WTC11 (cell line): Measurements from ENCODE around the gene LRRC14B. TPM values are rescaled to one million over a fixed set of nuclear protein-coding genes. Genes with fewer than 3 reads are reported as not detected.

Experiments used
- ATAC-seq: fragments of 200-7000 bp; cut with Tn5 transposase; 2 replicates; pipeline ENCODE4 v1.10.0; 2021; ENCODE audit warnings: mild to moderate bottlenecking, moderate library complexity
- CTCF ChIA-PET: fragments of 300-600 bp; sonication (Branson Sonifier 250); formaldehyde crosslinking; loops from one replicate; lab custom pipeline; 2021; ENCODE audit warnings: antibody characterized with exemption; lab: Charles Lee
- POLR2A ChIA-PET: fragments of 350-600 bp; sonication (Branson Sonifier 250); formaldehyde crosslinking; loops from one replicate; lab custom pipeline; 2021; ENCODE audit warnings: antibody characterized with exemption; lab: Charles Lee
- DNase-seq: peaks from one replicate; pipeline ENCODE4 v3.0.0; 2021; ENCODE audit warnings: low spot score
- H3K27ac Mint-ChIP-seq: 2 replicates; pipeline ENCODE4 v1.8.0; 2021; ENCODE audit warnings: mixed read lengths
- H3K27me3 Mint-ChIP-seq: 2 replicates; pipeline ENCODE4 v1.8.0; 2021; ENCODE audit warnings: low read depth, mild to moderate bottlenecking, moderate library complexity, mixed read lengths
- H3K36me3 Mint-ChIP-seq: 2 replicates; pipeline ENCODE4 v1.8.0; 2021; ENCODE audit warnings: mixed read lengths
- H3K4me1 Mint-ChIP-seq: 2 replicates; pipeline ENCODE4 v1.8.0; 2022; ENCODE audit warnings: mixed read lengths
- H3K4me3 Mint-ChIP-seq: 2 replicates; pipeline ENCODE4 v1.8.0; 2021; ENCODE audit warnings: mild to moderate bottlenecking, moderate library complexity, mixed read lengths
- H3K9me3 Mint-ChIP-seq: 2 replicates; pipeline ENCODE4 v1.8.0; 2021; ENCODE audit warnings: mixed read lengths
- NFYB ChIP-seq: sonication (generic); formaldehyde crosslinking; conservative IDR thresholded peaks from 2 replicates; pipeline ENCODE4 v1.8.0; 2022; ENCODE audit warnings: low read depth, missing genetic modification reagents
- NR2C2 ChIP-seq: sonication (generic); formaldehyde crosslinking; IDR thresholded peaks from 2 replicates; pipeline ENCODE4 v1.8.0; 2022; ENCODE audit warnings: mild to moderate bottlenecking, missing genetic modification reagents
- SMAD4 ChIP-seq: sonication (generic); formaldehyde crosslinking; IDR thresholded peaks from 2 replicates; pipeline ENCODE4 v1.8.0; 2022; ENCODE audit warnings: mild to moderate bottlenecking, missing genetic modification reagents
- ZNF219 ChIP-seq: sonication (generic); formaldehyde crosslinking; IDR thresholded peaks from 2 replicates; pipeline ENCODE4 v1.8.0; 2023; ENCODE audit warnings: missing genetic modification reagents, mild to moderate bottlenecking, borderline replicate concordance
- ZNF232 ChIP-seq: sonication (generic); formaldehyde crosslinking; IDR thresholded peaks from 2 replicates; pipeline ENCODE4 v1.8.0; 2022; ENCODE audit warnings: mild to moderate bottlenecking, missing genetic modification reagents
- ZNF263 ChIP-seq: sonication (generic); formaldehyde crosslinking; IDR thresholded peaks from 2 replicates; pipeline ENCODE4 v1.8.1; 2022; ENCODE audit warnings: low read depth, mild to moderate bottlenecking, moderate library complexity, missing genetic modification reagents
- ZNF671 ChIP-seq: fragments of 250-450 bp; sonication (Bioruptor Pico); IDR thresholded peaks from 2 replicates; pipeline ENCODE4 v1.8.0; 2021; ENCODE audit warnings: mild to moderate bottlenecking
- total RNA-seq: library from RNA; stranded (reverse); gene quantifications from 3 replicates; pipeline ENCODE4 v1.2.3, GENCODE V29; 2021
- TF ChIP-seq, protein P1 (sequence below): sonication (generic); formaldehyde crosslinking; IDR thresholded peaks from 2 replicates; pipeline ENCODE4 v1.8.0; 2022; ENCODE audit warnings: mild to moderate bottlenecking, missing genetic modification reagents
- TF ChIP-seq, protein P2 (sequence below): sonication (generic); formaldehyde crosslinking; IDR thresholded peaks from 2 replicates; pipeline ENCODE4 v1.8.0; 2022; ENCODE audit warnings: missing genetic modification reagents
- TF ChIP-seq, protein P3 (sequence below): sonication (generic); formaldehyde crosslinking; conservative IDR thresholded peaks from 2 replicates; pipeline ENCODE4 v1.8.1; 2023; ENCODE audit warnings: mild to moderate bottlenecking, low read depth, missing genetic modification reagents, moderate library complexity
- TF ChIP-seq, protein P4 (sequence below): sonication (generic); formaldehyde crosslinking; IDR thresholded peaks from 2 replicates; pipeline ENCODE4 v1.8.1; 2023; ENCODE audit warnings: mild to moderate bottlenecking, missing genetic modification reagents, moderate library complexity
- TF ChIP-seq, protein P5 (sequence below): sonication (generic); formaldehyde crosslinking; IDR thresholded peaks from 2 replicates; pipeline ENCODE4 v1.8.0; 2022; ENCODE audit warnings: mild to moderate bottlenecking, missing genetic modification reagents
- TF ChIP-seq, protein P6 (sequence below): fragments of 250-450 bp; sonication (Bioruptor Pico); IDR thresholded peaks from 2 replicates; pipeline ENCODE4 v2.1.2; 2022; ENCODE audit warnings: mild to moderate bottlenecking, moderate library complexity

LRRC14B gene
- total RNA-seq, 1 experiment from 2014 or later: not detected

DNA sequence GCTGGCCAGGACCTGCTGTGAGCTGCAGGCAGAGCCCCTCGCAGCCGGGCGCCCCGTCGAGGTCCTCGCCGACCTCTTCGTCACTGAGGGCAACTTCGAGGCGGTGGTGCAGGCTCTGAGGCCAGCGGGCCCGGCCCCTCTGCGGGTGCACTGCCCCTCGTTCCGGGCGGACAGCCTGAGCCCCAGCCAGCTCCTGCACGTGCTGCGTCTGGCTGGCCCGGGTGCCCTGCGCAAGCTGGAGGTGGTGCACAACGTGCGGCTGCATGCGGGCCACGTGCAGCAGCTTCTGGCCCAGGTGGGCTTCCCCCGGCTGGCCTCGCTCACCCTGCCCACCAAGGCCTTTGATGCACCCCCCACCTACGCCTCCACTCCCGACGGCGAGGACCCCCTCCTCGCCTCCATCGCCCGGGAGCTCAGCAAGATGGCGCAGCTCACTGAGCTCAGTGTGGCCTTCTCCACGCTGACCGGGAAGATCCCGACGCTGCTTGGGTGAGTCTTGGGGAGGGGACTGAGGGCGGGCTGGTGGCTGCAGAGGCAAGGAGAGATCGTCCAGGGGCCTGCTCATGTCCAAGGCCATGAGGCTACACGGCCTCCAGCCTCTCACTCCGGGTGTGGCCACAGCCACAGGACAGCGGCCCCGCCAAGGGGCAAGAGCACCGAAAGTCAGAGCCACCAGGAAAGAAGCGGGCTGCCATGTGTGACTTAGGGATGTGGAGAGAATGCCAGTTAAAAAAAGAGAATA, 825 bp downstream of the LRRC14B start:
- H3K4me1 Mint-ChIP-seq: peaks cover 8% of the 10 kb centered on the region
- TF ChIP-seq NFYB (CRISPR knock-in tag): no peak
- TF ChIP-seq SMAD4 (CRISPR knock-in tag): no peak
- TF ChIP-seq, protein P1, sequence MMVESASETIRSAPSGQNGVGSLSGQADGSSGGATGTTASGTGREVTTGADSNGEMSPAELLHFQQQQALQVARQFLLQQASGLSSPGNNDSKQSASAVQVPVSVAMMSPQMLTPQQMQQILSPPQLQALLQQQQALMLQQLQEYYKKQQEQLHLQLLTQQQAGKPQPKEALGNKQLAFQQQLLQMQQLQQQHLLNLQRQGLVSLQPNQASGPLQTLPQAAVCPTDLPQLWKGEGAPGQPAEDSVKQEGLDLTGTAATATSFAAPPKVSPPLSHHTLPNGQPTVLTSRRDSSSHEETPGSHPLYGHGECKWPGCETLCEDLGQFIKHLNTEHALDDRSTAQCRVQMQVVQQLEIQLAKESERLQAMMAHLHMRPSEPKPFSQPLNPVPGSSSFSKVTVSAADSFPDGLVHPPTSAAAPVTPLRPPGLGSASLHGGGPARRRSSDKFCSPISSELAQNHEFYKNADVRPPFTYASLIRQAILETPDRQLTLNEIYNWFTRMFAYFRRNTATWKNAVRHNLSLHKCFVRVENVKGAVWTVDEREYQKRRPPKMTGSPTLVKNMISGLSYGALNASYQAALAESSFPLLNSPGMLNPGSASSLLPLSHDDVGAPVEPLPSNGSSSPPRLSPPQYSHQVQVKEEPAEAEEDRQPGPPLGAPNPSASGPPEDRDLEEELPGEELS (CRISPR knock-in tag): no peak
- TF ChIP-seq, protein P2, sequence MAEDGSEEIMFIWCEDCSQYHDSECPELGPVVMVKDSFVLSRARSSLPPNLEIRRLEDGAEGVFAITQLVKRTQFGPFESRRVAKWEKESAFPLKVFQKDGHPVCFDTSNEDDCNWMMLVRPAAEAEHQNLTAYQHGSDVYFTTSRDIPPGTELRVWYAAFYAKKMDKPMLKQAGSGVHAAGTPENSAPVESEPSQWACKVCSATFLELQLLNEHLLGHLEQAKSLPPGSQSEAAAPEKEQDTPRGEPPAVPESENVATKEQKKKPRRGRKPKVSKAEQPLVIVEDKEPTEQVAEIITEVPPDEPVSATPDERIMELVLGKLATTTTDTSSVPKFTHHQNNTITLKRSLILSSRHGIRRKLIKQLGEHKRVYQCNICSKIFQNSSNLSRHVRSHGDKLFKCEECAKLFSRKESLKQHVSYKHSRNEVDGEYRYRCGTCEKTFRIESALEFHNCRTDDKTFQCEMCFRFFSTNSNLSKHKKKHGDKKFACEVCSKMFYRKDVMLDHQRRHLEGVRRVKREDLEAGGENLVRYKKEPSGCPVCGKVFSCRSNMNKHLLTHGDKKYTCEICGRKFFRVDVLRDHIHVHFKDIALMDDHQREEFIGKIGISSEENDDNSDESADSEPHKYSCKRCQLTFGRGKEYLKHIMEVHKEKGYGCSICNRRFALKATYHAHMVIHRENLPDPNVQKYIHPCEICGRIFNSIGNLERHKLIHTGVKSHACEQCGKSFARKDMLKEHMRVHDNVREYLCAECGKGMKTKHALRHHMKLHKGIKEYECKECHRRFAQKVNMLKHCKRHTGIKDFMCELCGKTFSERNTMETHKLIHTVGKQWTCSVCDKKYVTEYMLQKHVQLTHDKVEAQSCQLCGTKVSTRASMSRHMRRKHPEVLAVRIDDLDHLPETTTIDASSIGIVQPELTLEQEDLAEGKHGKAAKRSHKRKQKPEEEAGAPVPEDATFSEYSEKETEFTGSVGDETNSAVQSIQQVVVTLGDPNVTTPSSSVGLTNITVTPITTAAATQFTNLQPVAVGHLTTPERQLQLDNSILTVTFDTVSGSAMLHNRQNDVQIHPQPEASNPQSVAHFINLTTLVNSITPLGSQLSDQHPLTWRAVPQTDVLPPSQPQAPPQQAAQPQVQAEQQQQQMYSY (CRISPR knock-in tag): no peak
- no peak for TF ChIP-seq ZNF671 (CRISPR knock-in tag)
- TF ChIP-seq, protein P3, sequence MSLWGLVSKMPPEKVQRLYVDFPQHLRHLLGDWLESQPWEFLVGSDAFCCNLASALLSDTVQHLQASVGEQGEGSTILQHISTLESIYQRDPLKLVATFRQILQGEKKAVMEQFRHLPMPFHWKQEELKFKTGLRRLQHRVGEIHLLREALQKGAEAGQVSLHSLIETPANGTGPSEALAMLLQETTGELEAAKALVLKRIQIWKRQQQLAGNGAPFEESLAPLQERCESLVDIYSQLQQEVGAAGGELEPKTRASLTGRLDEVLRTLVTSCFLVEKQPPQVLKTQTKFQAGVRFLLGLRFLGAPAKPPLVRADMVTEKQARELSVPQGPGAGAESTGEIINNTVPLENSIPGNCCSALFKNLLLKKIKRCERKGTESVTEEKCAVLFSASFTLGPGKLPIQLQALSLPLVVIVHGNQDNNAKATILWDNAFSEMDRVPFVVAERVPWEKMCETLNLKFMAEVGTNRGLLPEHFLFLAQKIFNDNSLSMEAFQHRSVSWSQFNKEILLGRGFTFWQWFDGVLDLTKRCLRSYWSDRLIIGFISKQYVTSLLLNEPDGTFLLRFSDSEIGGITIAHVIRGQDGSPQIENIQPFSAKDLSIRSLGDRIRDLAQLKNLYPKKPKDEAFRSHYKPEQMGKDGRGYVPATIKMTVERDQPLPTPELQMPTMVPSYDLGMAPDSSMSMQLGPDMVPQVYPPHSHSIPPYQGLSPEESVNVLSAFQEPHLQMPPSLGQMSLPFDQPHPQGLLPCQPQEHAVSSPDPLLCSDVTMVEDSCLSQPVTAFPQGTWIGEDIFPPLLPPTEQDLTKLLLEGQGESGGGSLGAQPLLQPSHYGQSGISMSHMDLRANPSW (CRISPR knock-in tag): no peak
- TF ChIP-seq, all 79 proteins: peak for 0
- ChIA-PET CTCF (interaction anchor here (0.8 to 1.2 kb wide), 2 partner anchors 8 to 138 kb away, joined by 3 read pairs; no protein-coding TSS in a partner anchor), POLR2A (no interaction called here)
- no peaks in the 10 kb centered on the region; the same call in 1 of the 2 replicates for H3K27me3 Mint-ChIP-seq
- H3K27ac Mint-ChIP-seq: no peak overlapping the region
- H3K4me3 Mint-ChIP-seq: no peak overlapping the region
- no peaks in the 10 kb centered on the region for H3K36me3 Mint-ChIP-seq
- no peaks in the 10 kb centered on the region for H3K9me3 Mint-ChIP-seq
- ATAC-seq: no peak
- no peak for DNase-seq

DNA sequence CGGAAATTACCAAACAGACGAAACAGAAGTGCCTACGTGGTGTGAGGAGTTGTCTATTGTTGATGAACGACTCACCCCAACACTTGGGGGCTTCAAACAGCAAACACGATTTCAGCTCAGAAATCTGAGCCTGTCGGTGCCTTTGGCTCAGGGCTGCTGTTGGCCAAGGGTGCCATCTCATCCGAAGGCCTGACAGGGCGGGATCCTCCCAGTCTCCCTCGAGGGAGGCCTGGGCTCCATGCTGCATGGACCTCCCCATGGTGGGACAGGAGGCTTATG, 1.3 kb downstream of the LRRC14B start:
- peaks cover 8% of the 10 kb centered on the region for H3K4me1 Mint-ChIP-seq
- no peak for ATAC-seq
- no peak overlapping the region for H3K4me3 Mint-ChIP-seq
- TF ChIP-seq ZNF232 (no peak), ZNF219 (CRISPR knock-in tag) (no peak), NR2C2 (CRISPR knock-in tag) (no peak), ZNF263 (no peak)
- TF ChIP-seq, protein P4, sequence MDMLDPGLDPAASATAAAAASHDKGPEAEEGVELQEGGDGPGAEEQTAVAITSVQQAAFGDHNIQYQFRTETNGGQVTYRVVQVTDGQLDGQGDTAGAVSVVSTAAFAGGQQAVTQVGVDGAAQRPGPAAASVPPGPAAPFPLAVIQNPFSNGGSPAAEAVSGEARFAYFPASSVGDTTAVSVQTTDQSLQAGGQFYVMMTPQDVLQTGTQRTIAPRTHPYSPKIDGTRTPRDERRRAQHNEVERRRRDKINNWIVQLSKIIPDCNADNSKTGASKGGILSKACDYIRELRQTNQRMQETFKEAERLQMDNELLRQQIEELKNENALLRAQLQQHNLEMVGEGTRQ: no peak
- TF ChIP-seq, protein P5, sequence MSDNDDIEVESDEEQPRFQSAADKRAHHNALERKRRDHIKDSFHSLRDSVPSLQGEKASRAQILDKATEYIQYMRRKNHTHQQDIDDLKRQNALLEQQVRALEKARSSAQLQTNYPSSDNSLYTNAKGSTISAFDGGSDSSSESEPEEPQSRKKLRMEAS: no peak
- TF ChIP-seq, protein P6, sequence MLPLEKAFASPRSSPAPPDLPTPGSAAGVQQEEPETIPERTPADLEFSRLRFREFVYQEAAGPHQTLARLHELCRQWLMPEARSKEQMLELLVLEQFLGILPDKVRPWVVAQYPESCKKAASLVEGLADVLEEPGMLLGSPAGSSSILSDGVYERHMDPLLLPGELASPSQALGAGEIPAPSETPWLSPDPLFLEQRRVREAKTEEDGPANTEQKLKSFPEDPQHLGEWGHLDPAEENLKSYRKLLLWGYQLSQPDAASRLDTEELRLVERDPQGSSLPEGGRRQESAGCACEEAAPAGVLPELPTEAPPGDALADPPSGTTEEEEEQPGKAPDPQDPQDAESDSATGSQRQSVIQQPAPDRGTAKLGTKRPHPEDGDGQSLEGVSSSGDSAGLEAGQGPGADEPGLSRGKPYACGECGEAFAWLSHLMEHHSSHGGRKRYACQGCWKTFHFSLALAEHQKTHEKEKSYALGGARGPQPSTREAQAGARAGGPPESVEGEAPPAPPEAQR (CRISPR knock-in tag): no peak
- no peak overlapping the region for H3K27ac Mint-ChIP-seq
- no peaks in the 10 kb centered on the region; the same call in 1 of the 2 replicates for H3K27me3 Mint-ChIP-seq
- CTCF ChIA-PET: no interaction called here
- no peaks in the 10 kb centered on the region for H3K36me3 Mint-ChIP-seq
- no peak for DNase-seq
- H3K9me3 Mint-ChIP-seq: no peaks in the 10 kb centered on the region
- POLR2A ChIA-PET: no interaction called here
